Body of pancreas (tissue), 4 donors: ENCODE data around the gene KRTAP5-11. TPM values are rescaled to one million over a fixed set of nuclear protein-coding genes. Genes with fewer than 3 reads are reported as not detected.
"Not testable (repeated sequence)": the region's sequence is repeated elsewhere in the genome, so short reads cannot be mapped to it uniquely, and the experiment has no call there.

Experiments
- ATAC-seq: fragments of 150-250 bp; one replicate; pipeline ENCODE4 v1.9.1; 2016
- DNase-seq, 4 donors: peaks; one replicate each; pipeline ENCODE4 v3.0.0-alpha.2; 2019
- H3K27ac ChIP-seq, 4 donors: fragments of 200-600 bp; sonication (generic); 1 replicate in 3 of 4; 2 replicates in 1 of 4; pipeline versions ENCODE4 v1.5.1 to v1.6.1; 2016 to 2019; ENCODE audit warnings: mild to moderate bottlenecking in 1 of 4, mixed read lengths in 1 of 4, moderate library complexity in 1 of 4
- H3K27me3 ChIP-seq, 2 donors: fragments of 200-600 bp; sonication (generic); one replicate each; pipeline ENCODE4 v1.6.0; 2016; ENCODE audit warnings: mild to moderate bottlenecking in 1 of 2
- H3K36me3 ChIP-seq, 2 donors: fragments of 200-600 bp; sonication (generic); replicated peaks in 1 of 2; 2 replicates each; pipeline ENCODE4 v1.5.1; 2016; ENCODE audit warnings: low read depth in 2 of 2; ENCODE audit not compliant: insufficient read depth in 1 of 2
- H3K4me1 ChIP-seq: fragments of 200-600 bp; sonication (generic); one replicate; pipeline ENCODE4 v1.6.0; 2016
- H3K4me3 ChIP-seq, 2 donors: fragments of 200-600 bp; sonication (generic); 1 replicate in 1 of 2; 2 replicates in 1 of 2; pipeline ENCODE4 v1.5.1; 2016 to 2019
- H3K9me3 ChIP-seq, 3 donors: fragments of 200-600 bp; sonication (generic); 1 replicate in 2 of 3; 2 replicates in 1 of 3; pipeline ENCODE4 v1.5.1; 2016
- CTCF ChIP-seq, 7 experiments: fragments of 450-650 bp in 4 of 7; fragments of 200-600 bp in 3 of 7; sonication (generic) in 3 of 7; IDR thresholded peaks; one replicate each; pipeline ENCODE4 v1.5.1; 2016 to 2019; ENCODE audit warnings: antibody characterized with exemption in 7 of 7
- POLR2A ChIP-seq, 3 donors: fragments of 450-650 bp; IDR thresholded peaks; one replicate each; pipeline ENCODE4 v1.6.1; 2016; ENCODE audit warnings: antibody characterized with exemption in 3 of 3, mild to moderate bottlenecking in 2 of 3
- WGBS, 2 donors: methylation state at CpG; one replicate each; pipeline ENCODE4 v1.1.5; 2017; 5-methylcytosine and 5-hydroxymethylcytosine counted together
- intact Hi-C: fragments of 100-400 bp; cut with DNase I; formaldehyde crosslinking; loops from one replicate; pipeline ENCODE4 v1.15.1; 2023
- total RNA-seq, 2 donors: library from RNA; depleted of rRNA; stranded (reverse); fragments of >200 nt; gene quantifications; one replicate each; pipeline ENCODE4 v1.1.0, GENCODE V29; 2016

KRTAP5-11 gene
- total RNA-seq, 2 donors from 2014 or later, result not detected

GRCh38 chr11:71575723-71576424 lies 6.8 kb downstream of the KRTAP5-11 start:
- H3K27ac ChIP-seq, result no peak overlapping the region
- H3K9me3 ChIP-seq, result no peaks in the 10 kb centered on the region
- 85 to 87% methylated on average over 4 of the region's 4 CpGs for WGBS, 2 donors
- no peaks in the 10 kb centered on the region for H3K27me3 ChIP-seq
- H3K4me3 ChIP-seq, result no peak overlapping the region
- no peak for TF ChIP-seq POLR2A (IDR thresholded peaks at IDR 0.05)
- no peak for TF ChIP-seq CTCF (IDR thresholded peaks at IDR 0.05)
- no peaks in the 10 kb centered on the region for H3K36me3 ChIP-seq
- intact Hi-C loops, result no loop called here
- no peaks in the 10 kb centered on the region for H3K4me1 ChIP-seq
- ATAC-seq, result no peak
- DNase-seq, result no peak

- no peaks in the 10 kb centered on the region for H3K27me3 ChIP-seq
- no peak overlapping the region for H3K27ac ChIP-seq
- no peak overlapping the region for H3K4me3 ChIP-seq
- H3K4me1 ChIP-seq, result no peaks in the 10 kb centered on the region
- WGBS, 2 donors, result 51 to 68% methylated on average over 5 of the region's 5 CpGs
- TF ChIP-seq CTCF (IDR thresholded peaks at IDR 0.05), result no peak
- TF ChIP-seq POLR2A (IDR thresholded peaks at IDR 0.05), result no peak
- intact Hi-C loops, result no loop called here
- ATAC-seq (no peak), DNase-seq (no peak)
- no peaks in the 10 kb centered on the region for H3K9me3 ChIP-seq
- no peaks in the 10 kb centered on the region for H3K36me3 ChIP-seq
Observed at GRCh38 chr11:71574418-71574817, 8.3 kb downstream of the KRTAP5-11 start.

GRCh38 chr11:71572811-71573210 lies 9.9 kb downstream of the KRTAP5-11 start:
- no peaks in the 10 kb centered on the region for H3K36me3 ChIP-seq
- ATAC-seq, result no peak
- WGBS, 2 donors, result 74 to 78% methylated on average over 11 of the region's 11 CpGs
- H3K9me3 ChIP-seq, result no peaks in the 10 kb centered on the region
- TF ChIP-seq POLR2A (IDR thresholded peaks at IDR 0.05), result no peak
- no peak for TF ChIP-seq CTCF (IDR thresholded peaks at IDR 0.05)
- H3K27ac ChIP-seq, result no peak overlapping the region
- DNase-seq, result no peak
- H3K4me1 ChIP-seq, result no peaks in the 10 kb centered on the region
- intact Hi-C loops, result no loop called here
- no peaks in the 10 kb centered on the region for H3K27me3 ChIP-seq
- H3K4me3 ChIP-seq, result no peak overlapping the region

GRCh38 chr11:71571101-71571850 lies 11.4 kb downstream of the KRTAP5-11 start:
- ATAC-seq, DNase-seq, H3K4me1 ChIP-seq, H3K36me3 ChIP-seq, H3K27me3 ChIP-seq, intact Hi-C loops, H3K27ac ChIP-seq, H3K4me3 ChIP-seq, H3K9me3 ChIP-seq: not testable (repeated sequence)
- WGBS, 2 donors, result 78 to 85% methylated on average over 22 to 26 of the region's 39 CpGs

GRCh38 chr11:71568704-71569349 lies 13.8 kb downstream of the KRTAP5-11 start:
- H3K4me1 ChIP-seq, result no peaks in the 10 kb centered on the region
- DNase-seq (peak in 2 of 4 donors; percentile 17 to 40), ATAC-seq (no peak)
- whole genome bisulfite sequencing, 2 donors, result 62 to 63% methylated on average over 8 of the region's 8 CpGs
- H3K27me3 ChIP-seq, result no peaks in the 10 kb centered on the region
- no peak overlapping the region for H3K27ac ChIP-seq
- intact Hi-C loops, result no loop called here
- H3K36me3 ChIP-seq, result no peaks in the 10 kb centered on the region
- TF ChIP-seq POLR2A (IDR thresholded peaks at IDR 0.05) (no peak), CTCF (IDR thresholded peaks at IDR 0.05) (no peak)
- no peaks in the 10 kb centered on the region for H3K9me3 ChIP-seq
- H3K4me3 ChIP-seq, result no peak overlapping the region

GRCh38 chr11:71567633-71568032 lies 15.0 kb downstream of the KRTAP5-11 start:
- H3K4me3 ChIP-seq, intact Hi-C loops, ATAC-seq, H3K27ac ChIP-seq, H3K27me3 ChIP-seq, H3K4me1 ChIP-seq, H3K9me3 ChIP-seq, H3K36me3 ChIP-seq, DNase-seq: not testable (repeated sequence)
- 71 to 76% methylated on average over 7 to 8 of the region's 8 CpGs for WGBS, 2 donors

- H3K27me3 ChIP-seq, H3K9me3 ChIP-seq, ATAC-seq, H3K36me3 ChIP-seq, H3K27ac ChIP-seq, H3K4me3 ChIP-seq, intact Hi-C loops, DNase-seq, H3K4me1 ChIP-seq: not testable (repeated sequence)
- WGBS, 2 donors, result 61 to 70% methylated on average over 10 to 19 of the region's 21 CpGs
Observed at GRCh38 chr11:71566626-71567599, 15.8 kb downstream of the KRTAP5-11 start.
